ENCODE data around the gene USP1.

The USP1 gene

DNA sequence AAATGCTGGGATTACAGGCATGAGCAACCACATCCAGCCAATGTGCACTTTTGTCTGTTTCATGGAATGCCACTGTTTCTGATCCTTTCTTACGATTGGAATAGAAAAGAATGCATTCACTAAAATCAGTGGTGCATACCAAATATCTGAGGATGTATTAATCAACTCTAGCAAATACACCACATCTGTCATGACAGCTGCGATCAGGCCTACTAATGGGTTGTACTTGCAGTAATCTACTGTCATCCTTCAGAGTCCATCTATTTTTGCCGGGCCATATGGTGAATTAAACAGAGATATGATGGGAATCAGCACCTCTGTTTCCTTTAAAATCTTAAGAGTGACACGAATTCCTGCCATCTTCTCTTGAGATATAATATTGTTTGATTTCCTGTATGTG is 8.5 kb upstream of the USP1 start:
- no peak for DNase-seq (ENCODE audit: low read depth)

DNA sequence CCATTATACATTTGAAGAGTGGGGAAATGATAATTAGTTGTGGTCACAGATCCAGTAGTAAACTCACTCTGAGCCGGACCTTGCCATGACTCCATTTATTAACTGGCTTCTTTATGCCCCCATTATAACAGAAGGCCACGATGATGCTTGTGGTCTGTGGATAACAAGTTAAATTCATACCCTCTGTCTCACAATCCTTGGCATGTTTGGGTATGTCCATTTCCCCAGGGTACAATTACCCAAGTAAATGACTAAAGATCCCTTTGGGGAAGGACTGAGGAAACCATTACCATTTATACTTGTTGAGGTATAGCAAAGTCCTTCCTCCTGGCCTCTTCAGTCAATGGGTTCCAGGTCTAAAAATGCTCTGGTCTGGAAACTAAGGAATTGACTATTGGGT is 7.3 kb upstream of the USP1 start:
- no peak for DNase-seq (ENCODE audit: low read depth)

DNA sequence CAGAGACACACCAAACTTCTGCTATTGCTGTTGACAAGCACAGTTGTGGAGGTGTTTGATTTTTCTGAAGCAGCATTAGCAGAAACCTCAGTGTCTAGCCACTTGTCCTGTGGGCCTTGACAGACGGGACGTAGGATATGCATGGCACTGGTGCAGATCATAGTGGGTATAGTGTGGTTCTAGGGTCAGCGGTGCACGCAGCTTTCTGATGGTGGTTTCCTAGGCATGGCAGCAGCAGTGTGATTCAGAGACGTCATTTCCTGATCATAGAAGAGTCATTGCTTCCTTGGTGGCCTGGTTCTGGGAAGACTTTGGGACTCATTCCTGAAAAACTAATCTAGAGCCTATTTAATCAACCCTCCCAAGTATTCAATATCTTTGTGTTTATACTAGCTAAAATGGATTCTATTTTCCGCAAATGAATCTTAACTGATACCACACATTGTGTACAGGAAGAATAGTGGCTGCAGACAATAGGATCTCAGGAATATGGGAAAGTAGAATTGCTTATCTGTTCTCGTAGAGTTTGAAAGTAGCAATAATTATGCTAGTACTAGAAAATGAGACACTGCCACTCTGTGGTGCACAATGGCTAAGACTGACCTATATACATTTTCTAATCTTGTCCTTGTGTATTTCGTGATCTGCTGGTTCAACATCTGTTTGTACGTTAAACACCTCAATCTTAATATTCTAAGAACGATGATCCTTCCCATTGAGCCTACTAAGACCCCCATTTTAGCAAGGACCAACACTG is 2.8 kb upstream of the USP1 start:
- no peak for DNase-seq (ENCODE audit: low read depth)

DNA sequence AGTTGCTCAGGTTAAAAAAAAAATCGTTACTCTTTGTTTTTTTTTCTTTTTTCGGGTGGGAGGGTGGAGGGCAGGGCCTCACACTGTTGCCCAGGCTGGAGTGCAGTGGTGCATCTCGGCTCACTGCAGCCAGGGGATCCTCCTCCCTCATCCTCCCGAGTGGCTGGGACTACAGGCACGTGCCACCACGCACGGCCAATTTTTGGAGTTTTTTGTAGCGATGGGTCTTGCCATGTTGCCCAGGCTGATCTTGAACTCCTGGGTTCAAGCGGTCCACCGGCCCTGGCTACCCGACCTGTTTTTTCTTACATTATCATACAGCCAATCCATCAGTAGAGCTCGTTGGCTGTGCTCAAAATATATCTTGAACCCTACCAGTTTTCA is 2.2 kb upstream of the USP1 start:
- no peak for DNase-seq (ENCODE audit: low read depth)

DNA sequence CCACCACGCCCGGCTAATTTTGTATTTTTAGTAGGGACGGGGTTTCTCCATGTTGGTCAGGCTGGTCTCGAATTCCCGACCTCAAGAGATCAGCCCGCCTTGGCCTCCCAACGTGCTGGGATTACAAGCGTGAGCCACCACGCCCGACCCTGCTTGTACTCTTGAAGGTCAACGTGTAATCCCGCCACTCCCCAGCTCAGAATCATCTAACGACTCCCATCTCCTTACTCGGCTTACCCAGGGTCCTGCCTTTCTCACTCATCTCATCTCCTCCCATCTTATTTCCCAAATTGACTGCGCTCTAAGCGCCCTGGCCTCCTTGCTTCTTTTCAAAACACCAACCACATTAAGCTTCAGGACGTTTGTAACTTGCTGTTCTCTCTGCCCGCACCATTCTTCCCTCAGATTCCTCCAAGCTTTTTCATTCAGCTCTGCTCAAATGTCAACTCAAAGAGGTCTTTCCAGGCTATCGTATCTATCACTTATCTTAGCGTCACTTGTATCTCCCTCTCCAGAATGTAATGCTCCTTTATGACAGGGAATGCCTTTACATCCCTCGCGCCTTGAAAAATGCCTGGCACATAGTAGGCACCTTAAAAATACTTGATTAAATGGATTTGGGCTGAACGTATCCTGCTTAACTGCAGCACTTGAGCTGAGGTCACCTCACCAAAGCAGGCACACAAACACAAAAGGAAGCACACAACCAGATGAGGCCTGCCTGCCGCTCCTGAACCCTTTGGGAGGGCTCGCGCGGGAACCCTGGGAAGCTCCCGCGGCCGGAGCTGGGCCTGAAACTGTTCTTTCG is 1.4 kb upstream of the USP1 start:
- no peak for DNase-seq (ENCODE audit: low read depth)

DNA sequence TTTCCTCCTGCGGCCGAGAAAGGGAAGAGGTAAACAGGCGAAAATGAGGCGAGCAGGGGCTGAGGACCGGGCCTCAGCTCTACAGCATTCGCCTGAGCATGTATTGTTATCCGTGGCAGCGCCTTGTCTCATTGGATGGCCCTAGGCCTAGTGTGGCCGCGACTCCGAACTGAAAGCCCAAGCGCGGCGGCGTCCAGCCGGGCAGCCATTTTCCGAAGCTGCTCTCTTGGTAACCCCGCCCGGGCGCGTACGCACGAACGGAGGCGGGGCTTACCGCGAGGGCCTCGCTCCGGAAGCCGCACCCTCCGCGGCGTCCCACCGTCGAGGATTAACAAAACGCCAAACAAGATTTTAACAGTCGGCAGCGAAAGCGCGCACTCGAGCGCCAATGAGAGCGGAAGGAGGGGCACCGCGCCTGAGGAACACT is 797 bp upstream of the USP1 start:
- no peak for DNase-seq (ENCODE audit: low read depth)

DNA sequence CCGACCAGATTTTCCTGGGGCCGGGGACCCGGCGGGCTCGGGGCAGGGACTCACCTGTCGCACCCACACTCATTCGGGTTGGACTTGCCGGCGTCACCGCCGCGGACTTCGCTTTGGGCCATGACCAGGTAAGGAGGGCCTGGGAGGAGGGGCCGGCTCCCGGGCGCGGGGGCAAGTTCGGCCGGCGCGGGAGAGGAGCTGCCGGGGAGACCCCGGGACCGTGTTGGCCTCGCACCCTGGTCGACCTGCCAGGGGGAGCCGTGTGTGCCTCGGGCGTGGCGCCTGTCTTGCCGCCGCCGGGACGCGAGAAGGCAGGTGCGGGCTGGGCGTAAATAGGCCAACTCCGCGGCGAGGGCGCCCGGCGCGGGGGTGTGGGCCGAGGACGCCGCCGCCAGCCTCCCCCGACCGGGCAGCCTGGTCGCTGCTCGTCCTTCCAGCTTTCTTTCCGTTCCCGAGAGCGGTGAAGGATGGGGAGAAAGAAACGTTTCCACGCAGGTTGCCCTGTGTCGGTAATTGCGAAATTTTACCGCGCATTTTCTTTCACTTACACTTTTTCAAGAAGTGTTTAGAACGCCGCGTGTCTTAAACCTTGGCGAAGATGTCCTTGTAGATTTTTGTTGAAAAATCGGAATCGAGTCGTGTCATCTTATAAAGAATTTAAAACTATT is 558 bp downstream of the USP1 start:
- DNase-seq (ENCODE audit: low read depth) = peak; percentile 31

DNA sequence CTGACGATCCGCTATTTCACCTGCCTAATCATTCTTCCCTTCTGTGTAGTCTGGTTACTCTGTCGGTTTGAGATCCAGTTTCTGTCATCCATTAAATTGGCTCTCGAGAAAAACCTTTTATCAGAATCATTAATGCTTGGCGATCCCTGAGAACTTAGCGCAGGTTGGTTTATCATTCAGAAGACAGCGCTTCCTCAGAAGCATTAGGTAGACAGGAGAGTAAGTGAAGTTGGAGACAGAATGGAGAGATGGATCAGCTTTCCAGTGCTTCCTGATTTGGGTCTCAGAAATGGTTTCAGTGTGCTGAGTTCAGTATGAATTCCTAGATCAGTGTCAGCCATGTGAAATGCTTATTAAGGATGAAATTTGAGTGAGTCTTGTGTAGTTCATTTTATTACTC is 1.3 kb downstream of the USP1 start:
- DNase-seq (ENCODE audit: low read depth) = peak; percentile 16

DNA sequence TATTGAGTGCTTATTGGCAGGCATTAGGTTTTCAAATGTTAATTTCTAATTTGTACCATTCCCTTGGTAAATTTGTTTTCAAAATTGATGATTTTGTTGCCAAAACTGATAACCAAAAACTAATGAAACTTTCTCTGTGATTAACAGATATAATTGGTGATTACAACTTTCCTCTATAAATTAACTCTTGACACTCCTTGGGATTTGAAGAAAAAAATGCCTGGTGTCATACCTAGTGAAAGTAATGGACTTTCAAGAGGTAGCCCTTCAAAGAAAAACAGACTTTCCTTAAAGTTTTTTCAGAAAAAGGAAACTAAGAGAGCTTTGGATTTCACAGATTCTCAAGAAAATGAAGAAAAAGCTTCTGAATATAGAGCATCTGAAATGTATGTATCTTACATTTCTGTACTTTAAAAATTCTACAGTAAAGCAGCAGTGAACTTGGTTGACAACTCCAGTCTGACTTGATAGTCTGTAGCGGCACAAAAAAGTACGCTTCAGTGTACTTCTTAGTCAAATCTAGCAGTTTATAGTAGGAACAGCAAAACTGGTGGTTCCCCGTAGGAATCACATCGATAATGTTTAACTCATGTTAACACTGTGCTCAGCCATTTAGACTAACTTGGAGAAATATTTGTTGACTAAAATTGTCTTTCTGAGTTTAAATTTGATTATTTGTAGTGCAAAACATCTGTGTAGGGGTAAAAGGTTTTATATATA is 3.0 kb downstream of the USP1 start:
- DNase-seq (ENCODE audit: low read depth) = peak; percentile 13

DNA sequence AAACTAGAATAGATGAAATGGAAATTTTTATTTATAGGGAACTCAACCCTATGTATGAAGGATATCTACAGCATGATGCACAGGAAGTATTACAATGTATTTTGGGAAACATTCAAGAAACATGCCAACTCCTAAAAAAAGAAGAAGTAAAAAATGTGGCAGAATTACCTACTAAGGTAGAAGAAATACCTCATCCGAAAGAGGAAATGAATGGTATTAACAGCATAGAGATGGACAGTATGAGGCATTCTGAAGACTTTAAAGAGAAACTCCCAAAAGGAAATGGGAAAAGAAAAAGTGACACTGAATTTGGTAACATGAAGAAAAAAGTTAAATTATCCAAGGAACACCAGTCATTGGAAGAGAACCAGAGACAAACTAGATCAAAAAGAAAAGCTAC is 7.9 kb downstream of the USP1 start:
- DNase-seq (ENCODE audit: low read depth) = no peak

DNA sequence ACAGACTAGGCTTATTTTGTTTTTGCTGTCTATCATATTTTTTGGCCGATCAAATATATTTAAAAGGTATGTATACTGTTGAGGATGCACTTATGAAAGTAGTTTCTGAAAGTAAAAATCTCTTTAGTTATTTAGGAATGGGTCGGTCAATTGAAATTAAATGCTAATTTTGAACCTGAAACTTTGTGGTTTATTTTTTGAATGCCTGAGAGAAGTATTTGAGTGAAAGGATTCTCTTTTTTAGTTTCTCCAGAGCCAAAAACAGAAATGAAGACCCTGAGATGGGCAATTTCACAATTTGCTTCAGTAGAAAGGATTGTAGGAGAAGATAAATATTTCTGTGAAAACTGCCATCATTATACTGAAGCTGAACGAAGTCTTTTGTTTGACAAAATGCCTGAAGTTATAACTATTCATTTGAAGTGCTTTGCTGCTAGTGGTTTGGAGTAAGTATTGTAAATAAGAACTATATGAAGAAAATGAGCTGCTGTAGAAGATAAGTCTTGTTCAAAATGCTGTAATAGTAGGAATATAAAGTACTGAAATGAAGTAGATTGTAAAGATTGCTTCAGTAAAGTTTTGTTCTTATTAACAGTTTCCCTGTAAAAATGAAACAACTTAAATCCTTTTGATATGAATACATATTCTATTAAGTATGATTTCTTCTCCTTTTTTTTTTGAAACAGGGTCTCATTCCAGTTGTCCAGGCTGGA is 11.5 kb downstream of the USP1 start:
- no peak for DNase-seq (ENCODE audit: low read depth)

DNA sequence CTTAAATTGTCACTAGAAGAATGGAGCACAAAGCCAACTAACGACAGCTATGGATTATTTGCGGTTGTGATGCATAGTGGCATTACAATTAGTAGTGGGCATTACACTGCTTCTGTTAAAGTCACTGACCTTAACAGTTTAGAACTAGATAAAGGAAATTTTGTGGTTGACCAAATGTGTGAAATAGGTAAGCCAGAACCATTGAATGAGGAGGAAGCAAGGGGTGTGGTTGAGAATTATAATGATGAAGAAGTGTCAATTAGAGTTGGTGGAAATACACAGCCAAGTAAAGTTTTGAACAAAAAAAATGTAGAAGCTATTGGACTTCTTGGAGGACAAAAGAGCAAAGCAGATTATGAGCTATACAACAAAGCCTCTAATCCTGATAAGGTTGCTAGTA is 13.5 kb downstream of the USP1 start:
- DNase-seq (ENCODE audit: low read depth) = no peak

DNA sequence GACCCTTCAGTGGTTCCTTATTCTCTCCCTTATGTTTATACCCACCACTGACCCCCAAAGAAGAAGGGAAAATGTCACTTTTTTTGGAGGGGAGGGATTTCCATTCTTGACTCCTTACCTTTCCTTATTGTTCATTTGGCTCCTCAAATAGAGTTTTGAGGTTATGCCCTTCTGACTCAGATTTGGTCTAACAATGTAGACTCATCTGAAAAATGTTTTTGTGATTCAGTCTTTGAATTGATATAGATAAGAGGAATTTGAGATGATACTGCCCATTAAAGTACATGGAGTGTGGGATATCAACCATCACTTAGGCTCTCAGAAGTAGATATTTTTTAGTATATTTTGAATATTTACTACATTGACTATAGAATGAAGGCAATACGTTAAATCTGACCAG is 16.1 kb downstream of the USP1 start:
- peak; percentile 19 for DNase-seq (ENCODE audit: low read depth)

DNA sequence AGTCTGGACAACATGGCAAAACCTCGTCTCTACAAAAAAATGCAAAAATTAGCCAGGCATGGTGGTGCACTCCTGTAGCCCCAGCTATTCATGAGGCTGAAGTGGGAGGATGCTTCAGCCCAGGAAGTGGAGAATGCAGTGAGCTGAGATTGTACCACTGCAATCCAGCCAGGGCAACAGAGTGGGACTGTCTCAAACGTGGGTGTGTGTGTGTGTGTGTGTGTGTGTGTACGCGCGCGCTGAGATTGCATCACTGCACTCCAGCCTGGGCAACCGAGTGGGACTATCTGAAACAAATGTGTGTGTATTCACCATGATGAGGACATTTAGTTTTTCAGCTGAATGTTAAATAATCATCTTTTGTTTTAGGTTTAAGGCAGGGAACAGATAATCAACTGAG is 21.1 kb downstream of the USP1 start:
- no peak for DNase-seq (ENCODE audit: low read depth)

DNA sequence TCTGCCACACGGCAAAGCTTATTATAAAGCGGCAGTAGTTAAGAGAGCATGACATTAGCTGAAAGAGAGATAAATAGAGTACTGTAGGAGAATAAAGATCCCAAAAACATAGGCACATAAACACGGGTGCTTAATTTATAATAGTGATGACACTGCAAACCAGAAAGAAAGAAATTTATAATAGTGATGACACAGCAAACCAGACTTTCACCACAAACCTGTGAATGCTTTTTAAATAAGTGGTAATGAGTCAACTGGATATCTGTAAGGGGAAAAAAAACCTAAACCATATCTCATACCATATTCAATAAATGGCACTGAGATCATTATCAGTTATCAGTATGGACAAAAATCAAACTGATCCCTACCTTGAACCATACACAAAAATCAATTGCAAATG is 25.5 kb downstream of the USP1 start:
- peak; percentile 25 for DNase-seq (ENCODE audit: low read depth)

DNA sequence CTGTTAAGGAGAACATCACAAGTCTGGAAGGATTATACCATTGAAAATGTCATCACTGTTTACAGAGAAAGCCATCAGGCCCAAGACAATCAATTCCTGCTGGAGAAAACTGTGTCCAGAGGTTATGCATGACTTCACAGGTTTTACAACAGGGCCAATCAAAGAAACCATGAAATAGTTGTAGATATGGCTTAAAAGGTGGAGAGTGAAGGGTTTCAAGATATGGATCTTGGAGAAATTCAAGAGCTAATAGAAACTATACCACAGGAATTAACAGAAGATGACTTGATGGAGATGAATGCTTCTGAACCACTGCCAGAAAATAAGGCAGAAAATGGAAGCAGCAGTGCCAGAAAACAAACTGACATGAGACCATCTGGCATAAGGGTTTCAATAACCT is 30.2 kb downstream of the USP1 start:
- peak; percentile 32 for DNase-seq (ENCODE audit: low read depth)

DNA sequence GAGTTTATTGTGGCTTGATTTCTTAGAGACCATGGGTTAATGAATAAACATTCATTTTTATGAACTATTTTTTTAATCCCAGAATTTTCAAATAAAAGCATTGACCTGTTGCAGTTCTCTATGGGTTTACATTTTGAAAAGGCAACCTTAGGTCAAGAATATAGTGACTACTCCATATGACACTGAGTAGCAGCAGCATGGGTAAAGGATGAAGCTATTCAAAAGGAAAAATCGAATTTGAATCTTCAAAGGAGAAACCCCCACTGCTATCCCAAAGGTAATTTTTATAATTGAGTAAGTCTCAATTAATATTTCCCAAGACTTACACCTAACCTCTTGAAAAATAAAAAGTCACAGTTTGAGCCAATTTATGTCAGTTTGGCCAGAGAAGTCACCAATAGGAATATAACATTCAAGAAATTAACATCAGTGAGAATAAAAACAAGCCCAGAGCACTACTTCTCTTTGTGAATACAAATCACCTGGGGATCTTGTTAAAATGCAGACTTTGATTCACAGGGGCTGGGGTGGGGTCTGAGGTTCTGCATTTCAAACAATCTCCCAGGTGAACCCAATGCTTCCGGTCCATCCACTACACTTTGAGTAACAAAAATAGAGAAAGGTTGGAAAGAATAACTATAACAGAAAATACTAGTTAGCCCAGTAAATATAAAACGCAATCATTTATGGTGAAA is 39.8 kb downstream of the USP1 start:
- no peak for DNase-seq (ENCODE audit: low read depth)

DNA sequence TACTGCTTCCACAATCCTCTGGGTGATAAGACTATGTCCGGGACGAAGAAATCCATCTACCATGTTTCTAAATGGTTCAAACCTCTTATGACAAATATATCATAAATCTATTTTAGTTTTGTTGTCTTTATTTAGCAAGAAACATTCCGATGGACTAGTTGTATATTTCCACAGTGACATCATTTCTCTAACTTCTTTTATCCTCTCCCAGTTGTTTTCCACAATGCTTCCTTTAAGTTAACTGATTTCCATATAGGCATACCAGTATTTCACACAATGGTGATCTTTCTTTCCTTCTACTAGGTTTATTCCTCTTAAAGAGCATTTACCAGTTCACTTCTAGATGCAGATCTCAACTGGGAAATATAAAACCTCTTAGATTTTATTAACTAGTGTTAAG is 44.8 kb downstream of the USP1 start:
- DNase-seq (ENCODE audit: low read depth) = peak; percentile 10

DNA sequence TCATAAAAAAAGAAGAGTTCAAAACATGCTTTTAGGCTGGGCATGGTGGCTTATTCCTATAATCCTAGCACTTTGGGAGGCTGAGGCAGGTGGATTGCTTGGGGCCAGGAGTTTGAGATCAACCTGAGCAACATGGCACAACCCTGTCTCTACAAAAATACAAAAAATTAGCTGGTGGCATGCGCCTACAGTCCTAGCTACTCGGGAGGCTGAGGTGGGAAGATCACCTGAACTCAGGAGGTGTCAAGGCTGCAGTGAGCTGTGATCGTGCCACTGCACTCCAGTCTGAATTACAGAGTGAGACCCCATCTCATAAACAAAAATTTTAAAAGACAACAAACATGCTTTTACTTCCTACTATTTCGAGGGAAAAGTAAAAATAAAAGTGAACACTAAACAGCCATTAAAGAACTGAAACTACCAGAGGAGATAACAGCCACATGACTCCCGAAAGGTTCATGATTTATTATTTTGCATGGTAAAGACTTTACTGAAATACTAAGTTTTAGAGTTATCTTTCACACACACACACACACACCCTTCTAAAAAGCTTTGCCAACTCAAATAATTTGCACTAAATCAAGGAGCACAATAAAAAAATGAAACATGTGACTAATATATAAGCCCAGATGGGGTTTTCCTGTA is 48.1 kb downstream of the USP1 start:
- DNase-seq (ENCODE audit: low read depth) = no peak

DNA sequence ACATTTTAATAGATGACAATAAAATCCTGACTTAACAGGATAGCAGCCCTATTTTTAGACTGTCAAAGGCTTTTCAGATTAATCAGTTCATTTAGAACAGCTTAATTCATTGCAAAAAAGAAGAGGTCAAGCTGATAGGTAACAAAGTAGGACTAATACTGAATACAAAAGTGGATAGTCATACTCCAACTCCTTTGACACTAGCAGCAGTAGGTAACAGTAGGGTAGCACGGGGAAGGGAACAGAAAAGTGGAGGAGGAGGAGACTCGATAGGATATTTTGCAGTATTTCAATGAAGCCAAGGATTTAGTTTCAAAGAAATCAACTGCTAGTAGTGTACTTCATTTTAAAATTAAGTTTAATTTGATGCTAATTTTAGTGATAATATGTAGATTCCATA is 51.1 kb downstream of the USP1 start:
- no peak for DNase-seq (ENCODE audit: low read depth)

DNA sequence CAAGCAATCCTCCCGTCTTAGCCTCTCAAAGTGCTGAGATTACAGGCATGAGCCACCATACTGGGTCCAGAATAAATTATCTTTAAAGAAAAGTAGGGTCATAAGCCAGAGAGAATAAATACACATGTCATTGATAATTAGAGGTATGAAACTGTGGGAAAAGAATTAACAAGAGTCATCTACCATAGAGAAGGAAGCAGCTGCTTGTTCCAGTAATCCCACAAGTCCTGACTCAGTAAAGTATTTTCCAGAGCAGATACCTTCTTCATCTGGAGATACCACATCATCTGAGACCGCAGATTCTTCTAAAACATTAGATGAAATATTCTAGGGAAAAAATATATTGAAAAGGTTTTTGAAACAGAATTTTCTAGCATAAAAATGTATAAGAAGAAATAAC is 55.7 kb downstream of the USP1 start:
- DNase-seq (ENCODE audit: low read depth) = no peak

Measured in iris pigment epithelial cell (primary cell).